Vagina (tissue), 2 donors: ENCODE results near the gene RASSF1. TPM values are rescaled to one million over a fixed set of nuclear protein-coding genes. Genes with fewer than 3 reads are reported as not detected.
A peak's percentile ranks its signal among the peaks of the same experiment; 100 is the strongest.
"Not testable (repeated sequence)": the region's sequence is repeated elsewhere in the genome, so short reads cannot be mapped to it uniquely, and the experiment has no call there.

Experiments used
- DNase-seq, 2 donors: peaks; one replicate each; pipeline ENCODE4 v3.0.0-alpha.2; 2017; ENCODE audit errors: extremely low spot score in 2 of 2
- H3K27ac ChIP-seq: fragments of 200-600 bp; sonication (generic); one replicate; pipeline ENCODE4 v1.5.1; 2019
- H3K27me3 ChIP-seq: fragments of 200-600 bp; sonication (generic); one replicate; pipeline ENCODE4 v1.5.1; 2019
- H3K36me3 ChIP-seq, 2 donors: fragments of 200-600 bp; sonication (generic); one replicate each; pipeline ENCODE4 v1.5.1; 2017 to 2019
- H3K4me1 ChIP-seq: fragments of 200-600 bp; sonication (generic); one replicate; pipeline ENCODE4 v1.5.1; 2019
- H3K4me3 ChIP-seq, 2 donors: fragments of 200-600 bp; sonication (generic); 1 replicate in 1 of 2; 2 replicates in 1 of 2; pipeline ENCODE4 v1.5.1; 2016 to 2019
- H3K9me3 ChIP-seq: fragments of 200-600 bp; sonication (generic); one replicate; pipeline ENCODE4 v1.5.1; 2019
- POLR2A ChIP-seq, 2 donors: fragments of 450-650 bp; IDR thresholded peaks; one replicate each; pipeline ENCODE4 v1.6.1; 2017; ENCODE audit warnings: antibody characterized with exemption in 2 of 2, mild to moderate bottlenecking in 2 of 2, moderate library complexity in 2 of 2
- POLR2AphosphoS5 ChIP-seq, 2 donors: sonication (generic); formaldehyde crosslinking; IDR thresholded peaks; one replicate each; pipeline ENCODE4 v1.9.0; 2017; ENCODE audit warnings: antibody characterized with exemption in 2 of 2, mild to moderate bottlenecking in 2 of 2, low read depth in 1 of 2; ENCODE audit not compliant: insufficient read depth in 1 of 2
- intact Hi-C: fragments of 100-400 bp; cut with DNase I; formaldehyde crosslinking; loops from one replicate; pipeline ENCODE4 v1.15.1; 2023
- total RNA-seq: library from RNA; depleted of rRNA; stranded (reverse); fragments of >200 nt; gene quantifications from one replicate; pipeline ENCODE4 v1.2.3, GENCODE V29; 2016
- TF ChIP-seq, protein P1 (sequence below), 3 experiments: fragments of 450-650 bp in 2 of 3; fragments of 200-600 bp in 1 of 3; sonication (generic) in 1 of 3; IDR thresholded peaks; one replicate each; pipeline ENCODE4 v1.5.1; 2017 to 2019; ENCODE audit warnings: antibody characterized with exemption in 3 of 3, mild to moderate bottlenecking in 2 of 3, moderate library complexity in 2 of 3

The RASSF1 gene
- total RNA-seq, 1 donor from 2014 or later: 69.0 TPM

DNA sequence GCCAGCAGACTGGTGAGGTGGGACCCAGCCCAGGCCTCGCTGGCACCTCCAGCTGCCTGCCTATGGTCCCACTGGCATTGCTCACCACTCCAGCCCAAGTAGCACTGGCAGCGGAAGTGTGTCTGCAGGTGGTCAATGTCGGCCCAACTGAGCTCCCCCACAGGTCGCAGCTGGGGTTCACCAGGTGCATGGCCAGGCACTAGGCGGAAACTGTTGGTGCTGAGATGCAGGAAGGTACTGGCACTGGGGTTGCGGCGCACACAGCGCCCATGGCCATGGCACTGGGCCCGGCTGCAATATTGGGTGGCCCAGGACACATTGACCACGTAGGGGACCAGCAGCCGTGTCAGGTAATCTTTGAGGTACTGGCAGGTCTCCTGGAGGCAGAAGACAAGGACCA lies 22.5 kb downstream of the RASSF1 start:
- H3K36me3 ChIP-seq: peaks cover 0 to 12% of the 10 kb centered on the region in 2 donors
- no peak for DNase-seq
- H3K9me3 ChIP-seq: no peaks in the 10 kb centered on the region
- H3K27ac ChIP-seq: peak overlapping the region; percentile 74
- peak overlapping the region; percentile 13 to 72 for H3K4me3 ChIP-seq
- intact Hi-C loops: no loop called here
- no peaks in the 10 kb centered on the region for H3K27me3 ChIP-seq
- H3K4me1 ChIP-seq: peaks cover 79% of the 10 kb centered on the region
- TF ChIP-seq, protein P1, sequence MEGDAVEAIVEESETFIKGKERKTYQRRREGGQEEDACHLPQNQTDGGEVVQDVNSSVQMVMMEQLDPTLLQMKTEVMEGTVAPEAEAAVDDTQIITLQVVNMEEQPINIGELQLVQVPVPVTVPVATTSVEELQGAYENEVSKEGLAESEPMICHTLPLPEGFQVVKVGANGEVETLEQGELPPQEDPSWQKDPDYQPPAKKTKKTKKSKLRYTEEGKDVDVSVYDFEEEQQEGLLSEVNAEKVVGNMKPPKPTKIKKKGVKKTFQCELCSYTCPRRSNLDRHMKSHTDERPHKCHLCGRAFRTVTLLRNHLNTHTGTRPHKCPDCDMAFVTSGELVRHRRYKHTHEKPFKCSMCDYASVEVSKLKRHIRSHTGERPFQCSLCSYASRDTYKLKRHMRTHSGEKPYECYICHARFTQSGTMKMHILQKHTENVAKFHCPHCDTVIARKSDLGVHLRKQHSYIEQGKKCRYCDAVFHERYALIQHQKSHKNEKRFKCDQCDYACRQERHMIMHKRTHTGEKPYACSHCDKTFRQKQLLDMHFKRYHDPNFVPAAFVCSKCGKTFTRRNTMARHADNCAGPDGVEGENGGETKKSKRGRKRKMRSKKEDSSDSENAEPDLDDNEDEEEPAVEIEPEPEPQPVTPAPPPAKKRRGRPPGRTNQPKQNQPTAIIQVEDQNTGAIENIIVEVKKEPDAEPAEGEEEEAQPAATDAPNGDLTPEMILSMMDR (IDR thresholded peaks at IDR 0.05): no peak
- TF ChIP-seq POLR2AphosphoS5 (IDR thresholded peaks at IDR 0.05; ENCODE audit: insufficient read depth in 1 of 2, low read depth in 1 of 2): no peak
- TF ChIP-seq POLR2A (IDR thresholded peaks at IDR 0.05): no peak

DNA sequence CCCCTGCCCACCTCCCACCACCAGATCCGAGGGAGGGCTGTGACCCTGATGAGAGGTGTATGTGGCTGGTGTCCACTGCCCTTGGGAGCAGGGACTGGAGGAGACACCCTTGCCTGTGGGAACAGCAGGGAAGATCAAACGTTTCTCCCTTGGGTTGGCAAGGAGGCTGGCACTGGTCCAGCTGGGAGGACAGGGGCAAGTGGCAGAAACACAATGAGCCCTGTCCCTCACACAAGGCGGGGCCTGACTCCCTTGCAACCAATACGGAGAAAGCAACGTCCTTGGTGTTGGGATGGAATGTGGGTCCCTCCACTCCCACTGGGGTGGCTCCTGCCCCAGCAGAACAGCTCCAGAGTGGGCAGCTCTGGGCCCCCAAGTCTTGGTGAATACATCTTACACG lies 23.3 kb downstream of the RASSF1 start:
- Histone ChIP-seq H3K9me3 (no peaks in the 10 kb centered on the region), H3K27me3 (no peaks in the 10 kb centered on the region), H3K4me3 (peak overlapping the region in 1 of 2 donors; percentile 1), H3K36me3 (peaks cover 0 to 12% of the 10 kb centered on the region in 2 donors), H3K27ac (peak overlapping the region; percentile 74), H3K4me1 (peaks cover 75% of the 10 kb centered on the region)
- TF ChIP-seq, protein P1 (IDR thresholded peaks at IDR 0.05): no peak
- TF ChIP-seq POLR2A (IDR thresholded peaks at IDR 0.05) (no peak), POLR2AphosphoS5 (IDR thresholded peaks at IDR 0.05; ENCODE audit: insufficient read depth in 1 of 2, low read depth in 1 of 2) (no peak)
- intact Hi-C loops: no loop called here
- DNase-seq: no peak

DNA sequence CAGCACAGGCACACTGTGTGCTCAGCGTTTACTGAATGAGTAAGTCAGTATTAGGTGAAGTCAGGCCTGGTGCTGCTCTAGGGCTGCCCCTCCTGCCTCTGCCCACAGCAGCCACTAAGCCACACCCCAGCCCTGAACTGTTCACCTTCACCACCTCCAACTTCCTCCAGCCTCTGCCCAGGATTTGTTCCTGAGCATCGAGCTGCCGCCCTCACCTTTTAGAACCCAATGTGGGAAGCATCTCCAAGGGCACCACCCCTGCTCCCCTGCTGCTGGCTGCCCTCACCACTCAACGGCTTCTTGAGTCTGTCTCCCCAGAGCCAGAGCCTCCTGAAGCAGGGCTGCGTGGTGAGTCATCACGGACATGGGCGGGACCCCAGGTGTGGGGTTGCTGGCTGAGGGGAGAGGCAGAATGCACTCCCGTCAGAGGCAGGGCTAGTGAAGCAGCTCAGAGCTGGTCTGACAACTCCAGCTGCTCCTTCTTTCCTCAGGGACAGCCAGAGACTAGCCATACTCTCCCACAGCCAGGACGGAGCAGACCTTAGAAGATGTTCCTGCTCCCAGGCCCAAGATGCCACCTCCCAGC lies 23.9 kb downstream of the RASSF1 start:
- H3K4me1 ChIP-seq: peaks cover 69% of the 10 kb centered on the region
- TF ChIP-seq POLR2AphosphoS5 (IDR thresholded peaks at IDR 0.05; ENCODE audit: insufficient read depth in 1 of 2, low read depth in 1 of 2): peak; percentile 61 to 73
- TF ChIP-seq POLR2A (IDR thresholded peaks at IDR 0.05): no peak
- TF ChIP-seq, protein P1 (IDR thresholded peaks at IDR 0.05): no peak
- H3K36me3 ChIP-seq: peaks cover 0 to 12% of the 10 kb centered on the region in 2 donors
- H3K27me3 ChIP-seq: no peaks in the 10 kb centered on the region
- peak overlapping the region; percentile 74 for H3K27ac ChIP-seq
- H3K4me3 ChIP-seq: no peak overlapping the region
- DNase-seq: no peak
- H3K9me3 ChIP-seq: no peaks in the 10 kb centered on the region
- intact Hi-C loops: no loop called here

DNA sequence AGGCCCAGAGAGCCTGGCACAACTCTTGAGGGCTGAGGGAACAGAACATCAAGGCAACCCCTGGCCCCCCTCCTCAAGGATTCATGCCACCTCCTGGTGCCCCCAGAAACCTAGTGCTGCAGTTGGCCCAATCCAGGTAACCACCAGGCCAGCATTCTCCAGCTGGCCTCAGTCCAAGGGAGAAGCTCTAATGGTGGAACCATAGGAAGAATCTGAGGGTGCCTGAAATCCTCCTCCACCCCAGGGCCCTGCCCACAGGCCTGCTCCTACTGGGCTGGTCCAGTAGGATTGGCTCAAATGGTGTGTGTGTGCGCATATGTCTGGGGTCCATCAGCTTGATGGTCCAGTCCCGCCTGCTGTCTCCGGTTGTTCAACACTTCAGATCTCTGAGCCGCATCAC lies 25.8 kb downstream of the RASSF1 start:
- no peak overlapping the region for H3K4me3 ChIP-seq
- H3K36me3 ChIP-seq: peaks cover 0 to 12% of the 10 kb centered on the region in 2 donors
- no peak for DNase-seq
- H3K27me3 ChIP-seq: no peaks in the 10 kb centered on the region
- intact Hi-C loops: no loop called here
- no peaks in the 10 kb centered on the region for H3K9me3 ChIP-seq
- TF ChIP-seq POLR2A (IDR thresholded peaks at IDR 0.05): no peak
- peak in 1 of 2 donors; percentile 4 for TF ChIP-seq POLR2AphosphoS5 (IDR thresholded peaks at IDR 0.05; ENCODE audit: insufficient read depth in 1 of 2, low read depth in 1 of 2)
- TF ChIP-seq, protein P1 (IDR thresholded peaks at IDR 0.05): no peak
- peak overlapping the region; percentile 63 for H3K27ac ChIP-seq
- peaks cover 59% of the 10 kb centered on the region for H3K4me1 ChIP-seq

DNA sequence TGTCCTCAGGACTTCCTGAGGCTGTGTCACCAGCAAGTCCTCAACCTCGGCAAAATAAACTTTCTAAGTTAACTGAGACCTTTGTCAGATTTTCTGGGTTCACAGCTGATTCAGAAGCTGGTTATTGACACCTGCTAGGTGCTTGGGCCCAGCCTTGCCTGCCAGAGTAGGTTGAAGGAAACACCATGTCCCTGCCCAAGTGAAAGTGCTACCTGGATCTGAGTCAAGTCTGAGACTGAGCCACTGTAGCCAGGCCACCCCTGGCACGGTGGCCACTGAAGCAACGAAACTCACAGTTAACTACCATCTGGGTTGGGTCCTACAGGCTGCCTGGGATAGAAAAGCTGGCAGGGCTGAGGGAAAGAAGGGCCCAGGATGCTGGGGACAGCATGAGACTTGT lies 26.3 kb downstream of the RASSF1 start:
- Histone ChIP-seq H3K4me1 (peaks cover 59% of the 10 kb centered on the region), H3K9me3 (no peaks in the 10 kb centered on the region), H3K27me3 (no peaks in the 10 kb centered on the region), H3K36me3 (peaks cover 0 to 9% of the 10 kb centered on the region in 2 donors), H3K27ac (peak overlapping the region; percentile 63), H3K4me3 (no peak overlapping the region)
- no peak for DNase-seq
- TF ChIP-seq, protein P1 (IDR thresholded peaks at IDR 0.05): no peak
- TF ChIP-seq POLR2AphosphoS5 (IDR thresholded peaks at IDR 0.05; ENCODE audit: insufficient read depth in 1 of 2, low read depth in 1 of 2): peak in 1 of 2 donors; percentile 12
- TF ChIP-seq POLR2A (IDR thresholded peaks at IDR 0.05): no peak
- intact Hi-C loops: no loop called here

DNA sequence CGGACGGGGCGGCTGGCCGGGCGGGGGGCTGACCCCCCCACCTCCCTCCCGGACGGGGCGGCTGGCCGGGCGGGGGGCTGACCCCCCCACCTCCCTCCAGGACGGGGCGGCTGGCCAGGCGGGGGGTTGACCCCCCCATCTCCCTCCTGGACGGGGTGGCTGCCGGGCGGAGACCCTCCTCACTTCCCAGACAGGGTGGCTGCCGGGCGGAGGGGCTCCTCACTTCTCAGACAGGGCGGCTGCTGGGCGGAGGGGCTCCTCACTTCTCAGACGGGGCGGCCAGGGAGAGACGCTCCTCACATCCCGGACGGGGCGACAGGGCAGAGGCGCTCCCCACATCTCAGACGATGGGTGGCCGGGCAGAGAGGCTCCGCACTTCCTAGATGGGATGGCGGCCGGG lies 28.6 kb downstream of the RASSF1 start:
- H3K9me3 ChIP-seq, DNase-seq, intact Hi-C loops, H3K27ac ChIP-seq, H3K27me3 ChIP-seq, H3K36me3 ChIP-seq: not testable (repeated sequence)
- peaks cover 36% of the 10 kb centered on the region for H3K4me1 ChIP-seq
- H3K4me3 ChIP-seq: peak overlapping the region in 1 of 2 donors; percentile 25
